AG09309 (cell line): ENCODE data around the gene PSMB9.

Source experiments
- DNase-seq: peaks from one replicate; pipeline ENCODE4 v3.0.0-alpha.2; 2010; ENCODE audit warnings: low read depth
- H3K4me3 ChIP-seq: 2 replicates; pipeline ENCODE4 v1.5.1; 2011; ENCODE audit warnings: mild to moderate bottlenecking, low read depth, low read length, moderate library complexity; ENCODE audit not compliant: control insufficient read depth
- CTCF ChIP-seq: IDR thresholded peaks from 2 replicates; pipeline ENCODE4 v1.5.1; 2011; ENCODE audit warnings: mild to moderate bottlenecking, low read depth, low read length, inconsistent platforms; ENCODE audit not compliant: insufficient read depth, control insufficient read depth; ENCODE audit errors: missing control alignments

PSMB9 gene

GRCh38 chr6:32885698-32886286 lies 31.8 kb downstream of the PSMB9 start:
- TF ChIP-seq CTCF = peak; percentile 38
- no peak overlapping the region for H3K4me3 ChIP-seq
- DNase-seq = no peak

GRCh38 chr6:32886681-32887383 lies 32.8 kb downstream of the PSMB9 start:
- TF ChIP-seq CTCF = no peak
- no peak overlapping the region for H3K4me3 ChIP-seq
- DNase-seq = peak; percentile 78

GRCh38 chr6:32887616-32888015 lies 33.6 kb downstream of the PSMB9 start:
- no peak overlapping the region for H3K4me3 ChIP-seq
- TF ChIP-seq CTCF = no peak
- DNase-seq = no peak

GRCh38 chr6:32888576-32888975 lies 34.6 kb downstream of the PSMB9 start:
- TF ChIP-seq CTCF = no peak
- no peak for DNase-seq
- H3K4me3 ChIP-seq = no peak overlapping the region

GRCh38 chr6:32889533-32889932 lies 35.5 kb downstream of the PSMB9 start:
- no peak for TF ChIP-seq CTCF
- no peak for DNase-seq
- no peak overlapping the region for H3K4me3 ChIP-seq

- H3K4me3 ChIP-seq = no peak overlapping the region
- TF ChIP-seq CTCF = no peak
- no peak for DNase-seq
Measured at GRCh38 chr6:32890831-32891230, 36.8 kb downstream of the PSMB9 start.
